D721Med (cell line): ENCODE results near the gene PLXNA4.

ENCODE experiments used
- DNase-seq: peaks from one replicate; pipeline ENCODE4 v3.0.0; 2011; ENCODE audit warnings: low spot score; ENCODE audit not compliant: insufficient read length
- FAIRE-seq: peaks from 2 replicates; lab custom pipeline; 2011; peaks lifted over from hg19 to GRCh38; lab: Jason Lieb, UNC
- CTCF ChIP-seq: IDR thresholded peaks from 2 replicates; pipeline ENCODE4 v1.5.1; 2012; ENCODE audit warnings: mild to moderate bottlenecking, control low read depth; ENCODE audit not compliant: insufficient read depth; ENCODE audit errors: missing control alignments

The PLXNA4 gene

GRCh38 chr7:132261327-132262159 is 314.7 kb downstream of the PLXNA4 start:
- DNase-seq (no peak), FAIRE-seq (no peak)
- TF ChIP-seq CTCF: no peak

DNA sequence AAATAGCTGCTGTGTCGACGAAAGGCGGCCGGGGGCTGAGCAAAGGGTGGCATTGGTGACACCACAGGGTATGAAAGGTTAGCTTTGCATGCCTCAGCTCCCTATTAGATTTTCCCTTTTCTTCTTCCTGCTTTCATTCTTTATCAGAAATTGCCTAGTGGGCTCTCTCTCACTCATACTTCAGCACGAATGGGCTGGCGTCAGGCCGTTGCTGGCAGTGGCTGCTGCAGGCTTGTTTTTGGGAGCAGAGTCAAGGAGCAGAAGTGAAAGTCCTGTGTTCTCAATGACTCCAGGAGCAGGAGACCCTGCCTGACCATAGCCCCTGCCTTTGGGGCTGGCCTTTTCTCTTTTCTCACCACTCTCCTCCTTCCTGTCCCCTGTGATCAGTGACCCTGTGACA is 318.0 kb downstream of the PLXNA4 start:
- no peak for DNase-seq
- TF ChIP-seq CTCF: no peak
- FAIRE-seq: no peak

DNA sequence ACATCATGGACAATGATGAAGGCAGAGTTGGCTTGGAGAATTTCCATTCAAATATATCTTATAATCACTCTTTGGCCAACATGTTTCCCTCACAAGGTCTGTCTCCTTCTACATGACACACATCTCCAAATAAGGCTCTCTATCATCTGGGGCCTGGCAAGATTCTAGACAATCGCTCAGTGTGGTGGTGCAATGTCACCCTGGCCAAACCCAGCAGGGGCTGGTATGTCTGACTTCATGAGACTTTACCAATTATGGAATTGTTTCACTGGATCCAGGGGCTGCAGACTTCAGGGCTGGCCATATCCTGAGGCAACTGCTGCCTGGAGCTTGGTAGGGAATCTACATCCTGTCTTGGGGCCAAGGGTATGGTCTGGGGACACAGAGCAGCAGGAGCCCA is 319.0 kb downstream of the PLXNA4 start:
- no peak for DNase-seq

DNA sequence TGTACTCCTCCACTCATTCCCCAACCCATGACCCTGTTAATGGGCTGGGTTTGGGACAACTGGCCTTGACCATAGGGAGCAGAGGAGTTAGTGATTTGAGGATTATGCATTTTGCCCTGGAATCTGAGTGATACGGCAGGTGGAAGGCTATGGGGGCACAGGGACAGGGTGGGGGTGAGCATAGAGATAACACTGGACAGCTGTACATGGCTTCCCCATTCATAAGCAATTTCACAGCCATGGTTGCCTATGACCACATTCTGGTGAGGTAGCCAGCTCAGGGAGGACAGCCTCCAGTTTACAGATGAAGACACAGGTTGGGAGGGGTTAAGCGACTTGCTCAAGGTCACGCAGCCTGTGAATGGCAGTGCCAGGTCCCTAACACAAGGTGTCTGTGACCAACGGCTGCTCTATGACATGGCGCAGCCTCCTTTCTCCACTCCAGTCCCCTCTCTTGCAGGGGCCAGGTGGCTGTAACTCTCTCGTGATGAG is 319.5 kb downstream of the PLXNA4 start:
- no peak for DNase-seq
- no peak for FAIRE-seq
- TF ChIP-seq CTCF: no peak

More for the DNA sequence above, 319.0 kb downstream of the PLXNA4 start:
- FAIRE-seq: no peak
- TF ChIP-seq CTCF: no peak

- DNase-seq (no peak), FAIRE-seq (no peak)
- no peak for TF ChIP-seq CTCF
Observed at GRCh38 chr7:132255898-132256297, 320.4 kb downstream of the PLXNA4 start.

GRCh38 chr7:132255115-132255797 is 321.0 kb downstream of the PLXNA4 start:
- FAIRE-seq (no peak), DNase-seq (no peak)
- no peak for TF ChIP-seq CTCF
